Activated effector memory CD4-positive, alpha-beta T cell treated with Interleukin-2 at 50 U/mL for 16 hours (primary cell): ENCODE results near the gene DYNLL1.
"Not testable (repeated sequence)": the region's sequence is repeated elsewhere in the genome, so short reads cannot be mapped to it uniquely, and the experiment has no call there.

ENCODE experiments used
- DNase-seq: peaks from one replicate; pipeline ENCODE4 v3.0.0-alpha.2; 2020

Gene DYNLL1

DNA sequence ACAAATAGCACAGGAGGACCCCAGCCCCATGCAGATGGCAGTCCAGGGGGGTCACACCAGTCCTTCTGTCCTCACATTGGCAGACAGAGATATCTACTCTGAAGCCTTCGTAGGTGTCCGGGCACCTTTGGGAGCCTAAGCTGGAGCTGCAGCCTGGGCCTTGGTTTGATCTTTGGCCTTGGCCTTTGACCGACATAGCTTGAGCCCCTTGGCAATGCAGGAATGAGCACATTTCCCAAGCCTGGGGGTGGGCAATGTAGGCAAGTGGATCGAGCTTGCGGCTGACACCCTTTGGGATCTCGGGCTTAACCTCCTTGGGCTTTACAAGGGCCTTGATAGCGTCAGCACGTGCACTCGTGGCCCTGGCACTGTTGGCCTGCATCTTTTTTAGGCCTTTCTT, 26.7 kb downstream of the DYNLL1 start:
- DNase-seq, result no peak

DNA sequence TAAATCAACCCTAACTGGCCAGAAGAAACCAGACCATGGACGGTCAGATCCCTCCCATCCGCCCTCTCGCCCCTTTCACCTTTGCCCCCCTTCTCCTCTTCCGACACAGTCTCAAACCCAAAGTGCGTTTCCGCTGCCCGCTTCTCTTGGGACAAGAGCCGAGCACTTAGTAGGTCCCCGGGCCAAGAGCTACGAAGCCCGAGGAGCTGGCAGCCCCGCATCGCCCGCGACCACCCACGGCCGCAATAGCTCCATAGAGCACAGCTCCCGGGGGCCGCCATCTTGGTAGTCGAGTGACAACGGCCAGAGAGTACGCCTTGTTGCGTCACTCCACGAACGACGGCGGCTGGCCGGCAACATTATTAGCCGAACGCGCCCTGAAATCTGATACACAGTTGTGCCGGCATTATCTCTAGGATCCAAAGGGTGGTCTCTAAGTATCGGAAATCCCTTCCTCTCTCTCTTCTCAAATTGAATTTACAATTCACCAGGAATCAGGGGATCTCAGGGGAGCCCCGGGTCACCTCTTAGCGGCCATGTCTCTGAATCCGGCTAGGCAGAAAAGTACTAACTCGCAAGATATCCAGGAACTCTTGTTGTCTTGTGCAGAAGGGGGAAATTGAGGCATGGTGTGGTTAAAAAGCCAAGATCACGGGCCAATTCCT, 33.1 kb downstream of the DYNLL1 start, which contains the start of gene COQ5:
Gene COQ5, minus strand, starts transcription at position 298 of the 665 bp plus-strand sequence. Its CDS starts 17 bp downstream, at position 281.
- peak; percentile 76 for DNase-seq

DNA sequence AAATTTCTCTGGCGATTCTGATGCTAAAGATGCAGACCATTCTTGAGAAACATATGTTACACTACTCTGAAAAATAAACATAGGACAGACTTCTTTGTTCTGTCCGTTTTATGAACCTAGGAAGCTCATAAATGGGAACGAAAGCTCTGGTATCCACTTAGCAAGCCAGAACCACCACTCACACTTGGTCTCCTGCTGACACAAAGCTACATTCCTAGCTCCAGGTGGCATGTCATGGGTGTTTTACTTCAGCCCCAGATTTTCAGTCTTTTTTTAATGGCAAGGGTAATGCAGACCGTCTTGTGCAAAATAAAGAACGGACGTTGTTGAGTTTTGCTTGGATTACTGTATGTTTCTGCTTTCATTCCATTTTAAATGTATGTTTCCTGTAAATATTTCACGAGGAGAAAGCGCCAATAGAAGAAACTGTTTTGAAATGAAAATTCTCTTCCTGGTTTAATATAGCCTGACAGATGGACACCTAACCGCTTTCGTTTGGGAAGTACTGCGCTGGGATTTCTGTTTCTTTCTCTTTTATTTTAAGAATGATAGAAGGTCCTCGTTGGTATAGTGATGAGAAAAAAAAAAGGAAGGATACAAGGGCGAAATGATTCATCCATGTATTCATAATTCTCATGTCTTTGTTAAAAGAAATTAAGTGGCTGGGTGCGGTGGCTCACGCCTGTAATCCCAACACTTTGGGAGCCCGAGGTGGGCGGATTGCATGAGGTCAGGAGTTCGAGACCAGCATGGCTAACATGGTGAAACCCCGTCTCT, 33.9 kb downstream of the DYNLL1 start:
- no peak for DNase-seq

DNA sequence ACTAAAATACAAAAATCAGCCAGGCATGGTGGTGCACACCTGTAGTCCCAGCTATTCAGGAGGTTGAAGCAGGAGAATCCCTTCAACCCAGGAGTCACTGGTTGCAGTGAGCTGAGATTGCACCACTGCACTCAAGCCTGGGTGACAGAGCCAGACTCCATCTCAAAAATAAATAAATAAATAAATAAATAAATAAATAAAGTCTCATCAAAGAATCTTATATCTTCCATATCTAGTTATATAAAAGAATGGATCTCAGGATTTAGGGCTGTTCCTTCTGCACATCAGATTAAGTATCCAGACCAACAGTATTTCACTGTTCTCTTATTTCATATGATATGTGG, 34.5 kb downstream of the DYNLL1 start:
- DNase-seq, result not testable (repeated sequence)

DNA sequence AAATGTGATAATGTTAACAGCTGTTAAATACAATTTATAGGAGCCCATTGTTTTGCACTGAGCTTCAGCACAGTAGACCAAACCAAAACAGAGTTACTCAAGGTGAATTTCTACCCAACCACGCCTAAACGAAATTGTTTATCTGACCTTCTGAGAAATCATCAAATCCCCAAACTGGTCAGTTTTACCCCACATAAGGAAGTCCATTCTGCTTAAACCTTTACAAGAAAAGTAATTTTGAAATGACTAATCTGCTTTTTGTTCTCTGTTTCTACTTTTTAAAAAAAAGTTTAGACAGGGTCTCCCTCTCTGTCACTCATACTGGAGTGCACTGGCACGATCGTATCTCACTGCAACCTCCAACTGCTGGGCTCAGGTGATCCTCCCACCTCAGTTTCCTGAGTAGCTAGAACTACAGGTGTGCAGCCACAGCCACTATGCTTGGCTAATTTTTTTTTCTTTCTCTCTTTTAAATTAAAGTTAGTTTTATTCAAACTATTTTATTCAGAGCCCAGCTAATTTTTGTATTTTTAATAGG, 36.9 kb downstream of the DYNLL1 start:
- no peak for DNase-seq

DNA sequence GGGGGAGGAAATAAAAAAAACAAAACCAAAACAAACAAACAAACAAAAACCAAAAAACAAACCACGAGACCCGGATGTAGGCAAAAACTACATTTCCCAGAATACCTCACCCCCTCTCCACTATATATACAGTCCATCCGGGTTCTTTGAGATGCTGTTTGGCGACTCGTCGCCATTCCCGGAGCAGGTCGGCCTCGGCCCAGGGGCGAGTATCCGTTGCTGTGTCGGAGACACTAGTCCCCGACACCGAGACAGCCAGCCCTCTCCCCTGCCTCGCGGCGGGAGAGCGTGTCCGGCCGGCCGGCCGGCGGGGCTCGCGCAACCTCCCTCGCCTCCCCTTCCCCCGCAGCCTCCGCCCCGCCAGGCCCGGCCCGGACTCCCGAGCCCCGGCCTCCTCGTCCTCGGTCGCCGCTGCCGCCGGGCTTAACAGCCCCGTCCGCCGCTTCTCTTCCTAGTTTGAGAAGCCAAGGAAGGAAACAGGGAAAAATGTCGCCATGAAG, 38.3 kb downstream of the DYNLL1 start, which contains the start of gene RNF10:
Gene RNF10, plus strand, starts transcription at position 154 of the 500 bp plus-strand sequence. CDS start 456 bp downstream, outside the sequence.
- DNase-seq, result peak; percentile 59

DNA sequence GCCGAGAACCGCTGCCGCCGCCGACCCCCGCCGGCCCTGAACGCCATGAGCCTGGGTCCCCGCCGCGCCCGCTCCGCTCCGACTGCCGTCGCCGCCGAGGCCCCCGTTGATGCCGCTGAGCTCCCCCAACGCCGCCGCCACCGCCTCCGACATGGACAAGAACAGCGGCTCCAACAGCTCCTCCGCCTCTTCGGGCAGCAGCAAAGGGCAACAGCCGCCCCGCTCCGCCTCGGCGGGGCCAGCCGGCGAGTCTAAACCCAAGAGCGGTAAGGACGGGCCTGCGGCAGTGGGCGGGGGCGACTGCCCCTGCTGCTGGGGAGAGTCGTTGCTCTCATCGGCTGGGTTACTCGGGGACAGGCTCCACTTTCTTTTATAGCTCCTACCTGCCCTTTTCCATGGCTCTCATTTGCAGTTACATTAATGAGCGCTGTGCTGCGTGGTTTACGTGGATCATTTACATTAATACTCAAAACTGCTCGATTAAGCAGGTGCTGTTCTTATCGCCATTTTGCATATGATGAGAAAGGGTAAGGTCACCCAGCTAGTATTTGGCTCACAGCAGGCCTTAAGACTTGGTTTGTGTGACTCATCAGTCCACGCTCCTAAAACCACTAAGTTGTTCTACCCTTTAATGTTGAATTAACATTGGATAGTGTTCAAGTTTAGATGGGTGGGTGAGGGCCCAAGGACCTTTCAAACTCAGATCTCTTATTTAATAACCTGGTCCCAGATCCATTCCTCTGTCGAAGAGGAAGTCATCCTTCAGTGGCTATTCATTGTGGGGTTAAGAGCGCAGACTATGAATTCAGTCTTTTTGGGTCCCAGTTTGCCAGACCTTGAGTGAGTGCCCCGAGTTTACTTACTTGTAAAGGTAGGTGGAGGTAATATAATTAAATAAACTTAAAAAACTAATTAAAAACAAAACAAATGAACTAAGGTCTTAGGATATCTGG, 39.1 kb downstream of the DYNLL1 start:
- peak; percentile 39 for DNase-seq

DNA sequence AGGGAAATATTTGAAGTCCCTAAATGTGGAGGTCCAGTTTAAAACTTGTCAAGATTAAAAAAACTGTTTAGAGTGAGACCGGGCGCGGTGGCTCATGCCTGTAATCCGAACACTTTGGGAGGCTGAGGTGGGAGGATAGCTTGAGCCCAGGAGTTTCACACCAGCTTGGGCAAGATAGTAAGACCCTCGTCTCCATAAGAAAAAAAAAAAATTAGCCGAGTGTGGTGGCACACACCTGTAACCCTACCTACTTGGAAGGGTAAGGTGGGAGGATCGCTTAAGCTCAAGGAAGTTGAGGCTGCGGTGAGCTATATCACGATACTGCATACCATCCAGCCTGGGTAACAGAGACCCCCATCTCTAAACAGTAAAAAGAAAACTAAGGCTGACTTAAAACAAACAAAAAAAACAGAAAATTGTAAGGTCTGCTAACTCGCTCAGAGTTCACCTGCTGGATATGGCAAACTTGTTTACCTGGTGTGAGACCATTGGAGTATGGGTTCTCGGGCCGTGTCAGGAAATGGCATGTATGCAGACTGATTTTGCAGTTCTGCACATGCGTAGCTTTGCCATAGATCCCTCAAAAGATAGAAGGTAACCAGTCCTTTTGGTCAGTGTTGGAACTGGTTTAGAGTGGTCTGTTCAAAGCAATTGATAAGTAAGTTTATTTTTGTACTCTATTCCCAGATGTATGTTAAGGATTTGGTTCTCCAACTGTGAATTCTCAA, 40.3 kb downstream of the DYNLL1 start:
- DNase-seq, result peak; percentile 15

DNA sequence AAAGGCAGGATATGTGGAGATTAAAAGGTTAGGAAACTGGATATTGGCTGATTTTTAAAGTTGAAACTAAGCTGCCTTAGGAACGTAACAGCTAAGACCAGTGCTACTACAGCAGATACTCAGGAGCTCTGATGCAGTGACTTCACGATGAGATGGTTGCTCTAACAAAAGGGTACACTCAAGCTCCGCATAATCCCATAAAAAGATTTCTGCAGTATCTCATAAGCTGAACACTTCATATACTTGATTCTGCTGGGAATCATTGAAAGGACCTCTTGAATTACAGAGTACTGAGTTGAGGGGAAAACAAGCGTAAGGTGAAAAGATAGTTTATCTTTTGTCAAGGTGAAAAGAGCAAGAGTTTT, 41.9 kb downstream of the DYNLL1 start:
- DNase-seq, result no peak

DNA sequence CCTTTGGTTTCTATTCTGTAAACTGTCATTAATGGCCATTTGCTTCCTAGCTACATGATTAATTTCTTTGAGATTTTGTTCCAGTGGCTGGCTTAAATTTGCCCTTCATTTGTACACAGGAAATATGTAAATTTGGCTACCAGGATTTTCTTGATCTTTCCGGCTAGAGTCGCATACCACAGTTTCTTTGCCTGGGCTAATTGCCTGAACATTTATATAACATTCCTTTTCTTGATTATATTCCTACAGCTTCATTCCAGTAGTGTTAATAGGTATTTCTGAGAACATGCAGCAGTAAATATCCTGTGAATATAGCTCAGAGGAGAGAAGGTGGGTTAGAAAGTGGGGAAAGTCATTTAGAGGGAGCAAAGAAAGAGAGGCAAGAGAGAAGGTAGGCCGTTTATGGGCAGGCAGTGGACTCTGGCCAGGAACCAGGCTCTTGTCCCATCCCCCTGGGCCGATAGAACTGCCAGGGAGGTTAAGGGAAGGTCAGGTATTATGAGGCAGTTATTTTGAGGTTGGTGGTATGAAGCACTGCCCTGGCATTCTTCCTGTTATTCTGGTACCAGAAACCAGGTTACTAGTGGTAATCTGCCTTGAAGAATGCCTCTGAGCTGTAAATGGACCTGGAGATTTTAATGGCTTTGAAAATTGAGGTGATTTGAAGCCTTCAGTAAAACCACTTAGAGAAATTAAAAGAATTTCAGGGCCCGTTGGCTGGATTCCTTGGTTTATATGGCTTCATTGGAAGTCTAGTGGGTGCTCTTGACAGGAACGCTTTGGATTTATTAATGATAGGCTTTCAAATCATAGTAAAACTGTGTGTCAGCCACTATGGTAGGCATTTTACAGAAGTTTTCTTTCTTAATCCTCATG, 42.6 kb downstream of the DYNLL1 start:
- DNase-seq, result no peak

DNA sequence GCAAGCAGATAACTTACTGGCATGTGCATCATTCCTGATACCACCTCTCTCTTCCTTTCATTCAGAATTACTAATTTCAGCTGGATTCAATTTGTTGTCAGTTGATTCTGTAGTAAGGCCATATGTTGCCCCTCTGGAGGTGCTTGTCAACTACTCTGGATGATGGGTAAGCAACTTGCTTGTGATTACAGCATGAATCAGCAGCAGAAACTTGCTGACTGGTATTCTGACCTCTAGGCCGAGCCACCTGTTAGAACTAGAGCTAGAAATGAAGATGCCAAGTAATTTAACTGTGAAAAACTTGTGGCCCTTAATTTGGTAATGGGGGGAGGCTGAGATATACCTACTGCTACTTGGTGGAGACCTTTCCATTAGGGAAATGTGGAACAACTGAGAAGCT, 43.4 kb downstream of the DYNLL1 start:
- DNase-seq, result no peak

DNA sequence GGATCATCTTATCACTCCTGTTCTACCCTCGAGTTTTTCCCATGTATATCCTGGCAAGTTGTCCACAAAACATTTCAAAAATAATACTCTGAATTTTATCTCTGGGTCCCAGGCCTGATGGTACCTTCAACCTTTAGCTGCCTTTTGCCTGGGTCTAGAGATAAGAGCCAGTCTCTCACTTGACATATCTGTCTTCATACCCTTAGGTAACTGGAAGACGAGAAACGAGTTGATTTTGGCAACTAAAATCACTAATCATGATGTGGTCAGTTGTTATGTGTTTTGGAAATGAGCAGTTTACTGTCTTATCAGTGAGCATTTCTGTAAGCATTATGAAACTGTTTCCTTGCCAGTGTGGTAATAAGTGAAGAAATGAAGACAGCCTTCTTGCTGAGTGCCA, 44.5 kb downstream of the DYNLL1 start:
- DNase-seq, result no peak

DNA sequence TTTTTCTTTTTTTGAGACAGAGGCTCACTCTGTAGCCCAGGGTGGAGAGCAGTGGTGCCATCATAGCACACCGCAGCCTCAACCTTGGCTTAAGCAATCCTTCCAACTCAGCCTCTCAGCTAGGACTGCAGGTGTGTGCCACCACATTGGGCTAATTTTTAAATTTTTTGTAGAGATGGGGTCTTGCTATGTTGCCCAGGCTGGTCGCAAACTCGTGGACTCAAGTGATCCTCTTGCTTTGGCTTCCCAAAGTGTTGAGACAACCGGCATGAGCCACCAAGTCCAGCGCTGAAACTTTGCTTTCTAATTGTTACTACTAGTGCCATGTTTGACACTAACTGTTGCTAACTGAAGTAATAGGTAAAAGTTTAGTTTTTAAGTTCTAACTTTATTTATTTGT, 46.3 kb downstream of the DYNLL1 start:
- DNase-seq, result no peak

DNA sequence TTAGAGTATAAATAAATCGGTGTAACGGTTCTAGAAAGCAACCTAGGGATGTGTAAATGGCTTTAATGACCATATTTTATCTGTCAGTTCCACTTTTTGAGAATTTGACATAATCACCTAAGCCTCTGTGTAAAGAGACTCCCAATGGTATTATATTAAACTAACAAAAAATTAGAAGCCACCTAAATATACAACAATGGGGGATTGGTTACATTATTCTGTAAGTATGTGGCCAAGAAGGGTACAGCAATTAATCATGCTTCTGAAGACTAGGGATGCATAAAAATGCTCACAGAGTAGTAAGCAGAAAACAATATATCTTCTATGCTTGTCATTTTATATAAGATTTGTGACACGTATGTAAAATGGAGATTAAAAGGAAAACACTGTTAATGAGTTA, 48.8 kb downstream of the DYNLL1 start:
- no peak for DNase-seq

DNA sequence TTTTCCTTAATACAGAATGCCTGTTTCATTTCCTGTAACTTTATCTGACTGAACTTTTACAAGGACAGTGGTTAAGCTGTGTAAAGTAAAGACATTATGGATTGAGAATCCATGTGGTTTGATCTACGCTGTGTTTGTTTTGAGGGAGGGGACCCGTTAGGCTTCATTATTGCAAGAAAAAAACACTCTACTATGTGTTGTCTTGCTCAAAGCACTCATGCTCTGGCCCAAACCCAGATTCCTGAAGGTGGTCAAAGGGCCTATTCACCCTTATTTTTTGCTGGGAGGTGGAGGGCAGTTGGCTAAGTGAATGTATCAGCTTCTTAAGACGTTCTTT, 50.1 kb downstream of the DYNLL1 start:
- no peak for DNase-seq
